Adrenal gland (tissue), 5 donors: ENCODE measurements around the gene OLFM2.

Source experiments
- POLR2A ChIP-seq, 2 donors: fragments of 450-650 bp; IDR thresholded peaks; one replicate each; pipeline ENCODE4 v1.6.1; 2017; ENCODE audit warnings: antibody characterized with exemption in 2 of 2, mild to moderate bottlenecking in 2 of 2, moderate library complexity in 1 of 2
- TF ChIP-seq, protein P1 (sequence below), 6 experiments: fragments of 450-650 bp in 4 of 6; fragments of 200-600 bp in 2 of 6; sonication (generic) in 1 of 6; IDR thresholded peaks; 1 replicate in 5 of 6; 2 replicates in 1 of 6; pipeline versions ENCODE4 v1.5.1 to v1.8.0; 2016 to 2021; ENCODE audit warnings: antibody characterized with exemption in 6 of 6, mild to moderate bottlenecking in 2 of 6, moderate library complexity in 1 of 6
- donor health status: DM: no; HTN: no; CAD: no.

DNA sequence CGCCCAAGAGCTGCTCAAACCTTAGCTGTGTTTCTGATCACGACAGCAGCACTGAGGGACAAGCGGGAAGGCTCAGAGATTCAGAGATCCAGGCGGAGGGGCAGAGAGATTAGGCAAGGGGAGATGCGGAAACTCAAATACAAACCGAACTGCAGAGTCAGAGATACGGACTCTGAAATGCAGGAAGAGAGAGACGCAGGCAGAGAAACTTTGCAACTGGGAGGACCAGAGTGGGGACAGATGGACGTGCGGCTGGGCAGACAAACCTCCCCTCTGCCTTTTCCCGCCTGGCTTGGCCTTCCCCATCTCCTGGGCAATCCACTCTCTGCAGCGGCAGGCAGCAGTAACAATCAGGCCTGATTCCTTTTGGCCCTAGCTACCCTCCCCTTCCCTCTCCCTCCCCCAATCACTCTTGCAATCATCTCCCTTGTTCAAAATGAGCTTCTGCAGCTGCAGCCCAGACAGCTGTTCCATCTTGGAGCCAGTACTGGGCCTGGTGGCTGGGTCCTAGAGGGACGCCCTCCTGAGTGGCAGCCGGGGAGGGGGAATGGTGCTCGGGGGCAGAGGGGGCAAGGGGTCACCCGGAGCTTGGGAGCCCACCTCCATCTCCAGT, 29.7 kb downstream of the OLFM2 start:
- TF ChIP-seq, protein P1, sequence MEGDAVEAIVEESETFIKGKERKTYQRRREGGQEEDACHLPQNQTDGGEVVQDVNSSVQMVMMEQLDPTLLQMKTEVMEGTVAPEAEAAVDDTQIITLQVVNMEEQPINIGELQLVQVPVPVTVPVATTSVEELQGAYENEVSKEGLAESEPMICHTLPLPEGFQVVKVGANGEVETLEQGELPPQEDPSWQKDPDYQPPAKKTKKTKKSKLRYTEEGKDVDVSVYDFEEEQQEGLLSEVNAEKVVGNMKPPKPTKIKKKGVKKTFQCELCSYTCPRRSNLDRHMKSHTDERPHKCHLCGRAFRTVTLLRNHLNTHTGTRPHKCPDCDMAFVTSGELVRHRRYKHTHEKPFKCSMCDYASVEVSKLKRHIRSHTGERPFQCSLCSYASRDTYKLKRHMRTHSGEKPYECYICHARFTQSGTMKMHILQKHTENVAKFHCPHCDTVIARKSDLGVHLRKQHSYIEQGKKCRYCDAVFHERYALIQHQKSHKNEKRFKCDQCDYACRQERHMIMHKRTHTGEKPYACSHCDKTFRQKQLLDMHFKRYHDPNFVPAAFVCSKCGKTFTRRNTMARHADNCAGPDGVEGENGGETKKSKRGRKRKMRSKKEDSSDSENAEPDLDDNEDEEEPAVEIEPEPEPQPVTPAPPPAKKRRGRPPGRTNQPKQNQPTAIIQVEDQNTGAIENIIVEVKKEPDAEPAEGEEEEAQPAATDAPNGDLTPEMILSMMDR (IDR thresholded peaks at IDR 0.05) = no peak
- TF ChIP-seq POLR2A (IDR thresholded peaks at IDR 0.05) = no peak
